ENCODE data around the gene CPA1. TPM values are rescaled to one million over a fixed set of nuclear protein-coding genes. Genes with fewer than 3 reads are reported as not detected.
A peak's percentile ranks its signal among the peaks of the same experiment; 100 is the strongest.

CPA1 gene
- total and polyA plus RNA-seq, 2 of the 13 experiments (the other 11 are each of a cell fraction or from before 2014, with no cell fraction given) = 0.20 to 0.58 TPM

- TF ChIP-seq ZBTB40 (IDR thresholded peaks at IDR 0.05) (no peak), ZBTB40 (CRISPR knock-in tag; IDR thresholded peaks at IDR 0.05) (no peak), DPF2 (CRISPR knock-in tag; IDR thresholded peaks at IDR 0.05; ENCODE audit: borderline replicate concordance, low read depth) (0 out of 2 replicates have a peak, but pooled peaks have one; percentile 22), SP4 (CRISPR knock-in tag; IDR thresholded peaks at IDR 0.05) (0 out of 2 replicates have a peak, but pooled peaks have one; percentile 4), ZNF253 (CRISPR knock-in tag; IDR thresholded peaks at IDR 0.05; ENCODE audit: borderline replicate concordance) (no peak), FOXP4 (CRISPR knock-in tag; IDR thresholded peaks at IDR 0.05) (peak; percentile 11; the same call in 1 of the 2 replicates), FOSL1 (CRISPR knock-in tag; IDR thresholded peaks at IDR 0.05; ENCODE audit: borderline replicate concordance) (0 out of 2 replicates have a peak, but pooled peaks have one; percentile 22), RAD21 (CRISPR knock-in tag; IDR thresholded peaks at IDR 0.05) (no peak), ZNF792 (CRISPR knock-in tag; IDR thresholded peaks at IDR 0.05) (0 out of 2 replicates have a peak, but pooled peaks have one; percentile 57)
- TF ChIP-seq, protein P1, sequence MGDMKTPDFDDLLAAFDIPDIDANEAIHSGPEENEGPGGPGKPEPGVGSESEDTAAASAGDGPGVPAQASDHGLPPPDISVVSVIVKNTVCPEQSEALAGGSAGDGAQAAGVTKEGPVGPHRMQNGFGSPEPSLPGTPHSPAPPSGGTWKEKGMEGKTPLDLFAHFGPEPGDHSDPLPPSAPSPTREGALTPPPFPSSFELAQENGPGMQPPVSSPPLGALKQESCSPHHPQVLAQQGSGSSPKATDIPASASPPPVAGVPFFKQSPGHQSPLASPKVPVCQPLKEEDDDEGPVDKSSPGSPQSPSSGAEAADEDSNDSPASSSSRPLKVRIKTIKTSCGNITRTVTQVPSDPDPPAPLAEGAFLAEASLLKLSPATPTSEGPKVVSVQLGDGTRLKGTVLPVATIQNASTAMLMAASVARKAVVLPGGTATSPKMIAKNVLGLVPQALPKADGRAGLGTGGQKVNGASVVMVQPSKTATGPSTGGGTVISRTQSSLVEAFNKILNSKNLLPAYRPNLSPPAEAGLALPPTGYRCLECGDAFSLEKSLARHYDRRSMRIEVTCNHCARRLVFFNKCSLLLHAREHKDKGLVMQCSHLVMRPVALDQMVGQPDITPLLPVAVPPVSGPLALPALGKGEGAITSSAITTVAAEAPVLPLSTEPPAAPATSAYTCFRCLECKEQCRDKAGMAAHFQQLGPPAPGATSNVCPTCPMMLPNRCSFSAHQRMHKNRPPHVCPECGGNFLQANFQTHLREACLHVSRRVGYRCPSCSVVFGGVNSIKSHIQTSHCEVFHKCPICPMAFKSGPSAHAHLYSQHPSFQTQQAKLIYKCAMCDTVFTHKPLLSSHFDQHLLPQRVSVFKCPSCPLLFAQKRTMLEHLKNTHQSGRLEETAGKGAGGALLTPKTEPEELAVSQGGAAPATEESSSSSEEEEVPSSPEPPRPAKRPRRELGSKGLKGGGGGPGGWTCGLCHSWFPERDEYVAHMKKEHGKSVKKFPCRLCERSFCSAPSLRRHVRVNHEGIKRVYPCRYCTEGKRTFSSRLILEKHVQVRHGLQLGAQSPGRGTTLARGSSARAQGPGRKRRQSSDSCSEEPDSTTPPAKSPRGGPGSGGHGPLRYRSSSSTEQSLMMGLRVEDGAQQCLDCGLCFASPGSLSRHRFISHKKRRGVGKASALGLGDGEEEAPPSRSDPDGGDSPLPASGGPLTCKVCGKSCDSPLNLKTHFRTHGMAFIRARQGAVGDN (CRISPR knock-in tag; IDR thresholded peaks at IDR 0.05) = peak; percentile 52
Observed at GRCh38 chr7:130369110-130369711, 11.1 kb upstream of the CPA1 start (continued).
